ENCODE measurements around the gene GRK3.

Gene GRK3

DNA sequence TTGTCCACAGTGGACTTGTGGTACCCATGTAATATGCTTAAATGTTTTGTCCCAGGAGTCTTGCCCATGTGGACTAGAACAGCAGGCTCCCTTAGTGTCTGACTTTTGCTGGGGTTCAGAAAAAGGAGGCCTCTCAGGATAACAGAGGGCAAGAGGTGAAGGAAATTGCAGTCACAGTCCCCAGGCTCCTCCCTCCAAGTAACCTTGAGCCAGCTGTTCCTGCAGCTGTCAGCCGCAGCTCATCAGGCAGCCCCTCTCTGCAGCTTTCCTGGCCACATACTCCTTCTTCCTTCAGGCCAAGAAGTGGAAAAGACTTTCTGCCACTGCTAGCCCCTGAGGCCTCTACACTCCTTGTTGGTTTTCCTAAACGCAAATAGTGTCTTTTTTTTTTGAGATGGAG, 171.2 kb downstream of the GRK3 start:
- no peak overlapping the region for H3K4me3 ChIP-seq (ENCODE audit: low read depth, low read length)
- TF ChIP-seq, protein P1, sequence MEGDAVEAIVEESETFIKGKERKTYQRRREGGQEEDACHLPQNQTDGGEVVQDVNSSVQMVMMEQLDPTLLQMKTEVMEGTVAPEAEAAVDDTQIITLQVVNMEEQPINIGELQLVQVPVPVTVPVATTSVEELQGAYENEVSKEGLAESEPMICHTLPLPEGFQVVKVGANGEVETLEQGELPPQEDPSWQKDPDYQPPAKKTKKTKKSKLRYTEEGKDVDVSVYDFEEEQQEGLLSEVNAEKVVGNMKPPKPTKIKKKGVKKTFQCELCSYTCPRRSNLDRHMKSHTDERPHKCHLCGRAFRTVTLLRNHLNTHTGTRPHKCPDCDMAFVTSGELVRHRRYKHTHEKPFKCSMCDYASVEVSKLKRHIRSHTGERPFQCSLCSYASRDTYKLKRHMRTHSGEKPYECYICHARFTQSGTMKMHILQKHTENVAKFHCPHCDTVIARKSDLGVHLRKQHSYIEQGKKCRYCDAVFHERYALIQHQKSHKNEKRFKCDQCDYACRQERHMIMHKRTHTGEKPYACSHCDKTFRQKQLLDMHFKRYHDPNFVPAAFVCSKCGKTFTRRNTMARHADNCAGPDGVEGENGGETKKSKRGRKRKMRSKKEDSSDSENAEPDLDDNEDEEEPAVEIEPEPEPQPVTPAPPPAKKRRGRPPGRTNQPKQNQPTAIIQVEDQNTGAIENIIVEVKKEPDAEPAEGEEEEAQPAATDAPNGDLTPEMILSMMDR (IDR thresholded peaks at IDR 0.05; ENCODE audit: borderline replicate concordance, insufficient read depth, low read depth, low read length) = no peak

DNA sequence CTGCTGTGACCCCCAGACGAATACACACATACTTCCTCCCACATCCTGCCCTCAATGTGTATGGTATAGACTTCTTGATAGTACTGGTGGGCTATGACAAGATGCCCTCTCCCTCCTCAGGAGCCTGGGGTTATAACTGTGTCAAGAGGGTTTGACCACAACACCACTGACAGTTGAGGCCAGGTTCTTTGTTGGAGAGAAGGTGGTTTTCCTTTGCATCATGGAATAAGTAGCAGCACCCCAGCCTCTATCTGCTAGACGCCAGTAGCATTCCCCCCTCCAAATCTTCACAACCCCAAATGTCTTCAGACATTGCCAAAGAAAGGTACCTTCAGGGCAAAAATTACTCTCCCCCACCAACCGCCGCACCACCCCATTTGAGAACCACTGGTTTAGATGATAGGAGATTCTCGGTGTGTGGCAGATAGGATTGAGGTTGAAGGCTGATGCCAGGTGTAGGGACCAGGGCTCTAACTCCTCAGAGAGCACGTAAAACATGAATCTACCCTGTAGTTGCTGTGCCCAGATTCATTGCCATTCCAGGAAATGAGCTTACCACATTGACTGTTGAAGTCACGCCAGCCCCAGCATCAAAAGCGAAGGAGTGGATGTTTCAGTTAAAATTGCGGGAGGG, 172.0 kb downstream of the GRK3 start:
- H3K4me3 ChIP-seq (ENCODE audit: low read depth, low read length) = no peak overlapping the region
- TF ChIP-seq, protein P1 (IDR thresholded peaks at IDR 0.05; ENCODE audit: borderline replicate concordance, insufficient read depth, low read depth, low read length) = no peak

DNA sequence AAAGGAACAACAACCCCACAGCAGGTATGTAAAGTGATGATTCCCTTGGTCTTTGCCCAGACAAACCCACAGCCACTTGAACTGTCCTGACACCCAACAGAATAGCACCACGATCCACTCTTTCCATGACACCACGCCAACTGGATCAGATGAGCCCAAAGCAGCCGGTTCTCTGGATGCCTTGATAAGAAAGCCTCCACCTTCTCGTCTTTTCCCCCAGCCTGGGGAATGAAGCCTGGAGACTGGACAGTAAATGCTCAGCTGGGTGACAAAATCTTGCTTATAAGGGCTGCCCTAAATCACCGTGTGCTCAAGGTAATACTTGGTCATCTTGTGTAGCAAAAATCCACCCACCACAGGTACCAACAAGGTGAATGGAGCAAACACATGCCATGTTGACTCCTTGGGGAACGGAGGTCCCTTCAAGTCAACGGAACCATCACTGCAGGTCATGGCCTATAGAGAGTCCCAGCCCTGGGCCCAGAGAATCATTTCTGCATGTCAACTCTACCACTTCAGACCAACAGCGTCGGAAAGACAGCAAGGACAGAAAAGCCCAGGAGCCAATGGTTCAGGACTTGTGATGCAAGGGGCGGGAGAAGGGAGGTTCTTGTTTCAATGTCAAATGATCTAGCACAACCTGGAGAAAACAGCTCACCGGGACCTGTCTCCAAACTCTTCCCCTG, 175.3 kb downstream of the GRK3 start:
- TF ChIP-seq, protein P1 (IDR thresholded peaks at IDR 0.05; ENCODE audit: borderline replicate concordance, insufficient read depth, low read depth, low read length) = no peak
- no peak overlapping the region for H3K4me3 ChIP-seq (ENCODE audit: low read depth, low read length)

DNA sequence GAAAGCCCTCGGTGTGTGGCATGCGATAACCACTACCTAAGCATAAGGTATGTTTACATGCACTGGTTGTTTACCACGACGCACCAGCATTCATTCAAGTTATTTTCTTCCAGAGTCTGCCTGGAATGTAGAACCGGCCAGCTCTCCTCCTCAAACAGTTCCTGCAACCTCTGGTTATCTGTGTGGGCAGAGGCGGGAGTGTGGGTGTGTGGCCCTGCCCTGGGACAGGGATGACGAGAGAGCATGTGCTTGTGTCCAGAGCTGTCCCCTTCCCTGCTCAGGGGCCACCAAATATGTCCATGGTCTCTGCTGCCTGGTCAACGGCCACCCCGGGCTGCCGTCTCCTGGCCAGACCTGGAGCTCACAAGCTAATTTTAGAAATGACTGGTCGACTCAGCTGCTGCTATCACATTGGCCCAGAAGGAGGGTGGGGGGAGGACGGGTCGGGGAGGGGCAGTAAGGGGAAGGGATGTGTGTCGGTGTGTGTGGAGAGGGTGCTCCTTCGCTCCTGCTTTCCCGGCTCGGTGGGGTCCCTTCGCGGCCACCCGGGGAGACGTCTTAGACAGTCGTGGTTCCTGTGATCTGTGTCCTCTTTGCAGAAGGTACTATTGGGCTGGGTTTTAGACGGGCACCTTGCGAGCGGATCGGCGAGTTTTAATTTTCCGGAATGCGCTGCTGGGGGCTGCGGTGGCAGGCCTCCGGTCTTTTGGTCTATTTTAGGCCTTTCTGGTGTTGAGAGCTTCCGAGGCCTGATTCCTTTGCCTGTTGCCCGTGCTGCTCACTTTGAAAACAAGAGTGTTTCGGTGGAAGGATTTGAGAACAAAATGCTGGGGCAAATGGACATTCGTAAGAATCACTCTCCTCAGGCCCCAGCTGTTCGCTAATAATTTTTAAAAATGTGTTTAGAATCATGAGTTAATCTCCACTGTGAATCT, 177.5 kb downstream of the GRK3 start, which contains the start of gene MYO18B:
TSS of gene MYO18B (plus strand) at position 497 of the 935 bp plus-strand sequence. CDS start 18,905 bp downstream, outside the sequence.
- no peak within 1 kb of the TSS for H3K4me3 ChIP-seq (ENCODE audit: low read depth, low read length)
- TF ChIP-seq, protein P1 (IDR thresholded peaks at IDR 0.05; ENCODE audit: borderline replicate concordance, insufficient read depth, low read depth, low read length) = no peak

DNA sequence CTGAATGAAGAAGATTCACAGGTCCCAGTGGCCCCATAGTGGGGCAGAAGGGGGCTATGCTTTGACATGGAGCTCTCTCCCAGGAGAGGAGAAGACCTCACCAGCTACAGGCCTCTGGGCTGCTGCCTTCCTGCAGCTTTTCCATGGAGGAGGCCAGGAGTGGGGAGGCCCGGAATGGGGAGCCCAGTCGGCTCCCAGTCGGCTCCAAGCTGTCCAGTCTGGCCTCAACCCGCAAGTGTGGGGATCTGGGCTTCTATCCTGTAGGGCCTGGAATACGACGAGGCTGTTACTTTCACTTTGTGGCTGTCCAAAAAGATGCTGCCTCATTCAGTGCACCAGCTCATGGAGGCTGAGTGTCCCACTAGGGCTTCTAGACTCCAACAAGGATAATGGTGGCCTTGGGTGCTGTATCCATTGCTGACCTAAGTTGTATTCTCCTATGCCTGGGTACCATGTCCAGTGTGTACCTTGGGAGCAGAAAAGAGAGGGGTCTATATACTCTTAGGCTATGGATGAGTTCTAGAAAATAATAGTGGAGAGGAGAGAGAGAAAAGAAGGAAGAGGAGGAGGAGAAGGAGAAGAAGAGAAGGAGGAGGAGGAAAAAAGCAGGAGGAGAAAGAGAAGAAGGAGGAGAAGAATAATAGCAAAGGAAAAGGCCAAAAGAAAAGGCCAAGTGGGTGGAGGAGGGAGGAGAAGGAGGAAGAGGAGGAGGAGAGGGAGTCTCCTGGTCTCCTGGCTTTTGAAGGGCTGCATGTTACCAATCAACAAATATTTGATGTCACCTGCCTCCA, 178.6 kb downstream of the GRK3 start:
- no peak overlapping the region for H3K4me3 ChIP-seq (ENCODE audit: low read depth, low read length)
- TF ChIP-seq, protein P1 (IDR thresholded peaks at IDR 0.05; ENCODE audit: borderline replicate concordance, insufficient read depth, low read depth, low read length) = no peak

DNA sequence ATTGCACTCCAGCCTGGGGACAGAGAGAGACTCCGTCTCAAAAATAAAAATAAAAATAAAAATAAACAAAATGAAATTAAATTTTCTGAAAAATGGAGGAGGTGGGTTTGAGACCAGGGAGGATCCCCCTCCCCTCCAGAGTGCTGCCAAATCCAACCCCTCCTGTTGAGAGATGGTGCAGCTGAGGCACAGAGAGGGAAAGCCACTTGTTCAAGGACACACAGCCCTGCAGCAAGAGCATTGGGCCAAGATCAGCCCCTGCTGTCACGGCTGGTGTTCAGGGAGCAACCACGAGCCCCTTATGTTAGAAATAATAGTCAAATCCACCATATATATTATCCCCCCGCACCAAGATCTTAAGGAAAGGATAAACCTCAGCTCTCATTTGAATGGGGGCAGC, 180.2 kb downstream of the GRK3 start:
- TF ChIP-seq, protein P1 (IDR thresholded peaks at IDR 0.05; ENCODE audit: borderline replicate concordance, insufficient read depth, low read depth, low read length) = no peak
- H3K4me3 ChIP-seq (ENCODE audit: low read depth, low read length) = no peak overlapping the region

All from GM12875 (cell line).